H1 (cell line): Measurements from ENCODE around the gene DENND2C. TPM values are rescaled to one million over a fixed set of nuclear protein-coding genes. Genes with fewer than 3 reads are reported as not detected.

Experiments
- CTCF ChIA-PET: fragments of 300-600 bp; sonication (Branson Sonifier 250); formaldehyde crosslinking; loops from one replicate; lab custom pipeline; 2021; ENCODE audit not compliant: partially characterized antibody; lab: Charles Lee
- POLR2A ChIA-PET: fragments of 300-600 bp; sonication (Branson Sonifier 250); formaldehyde crosslinking; loops from one replicate; lab custom pipeline; 2021; ENCODE audit warnings: inconsistent platforms; ENCODE audit not compliant: partially characterized antibody; lab: Charles Lee
- DNase-seq, 2 experiments: peaks; one replicate each; pipeline versions ENCODE4 v3.0.0 to v3.0.0-alpha.2; 2010 to 2022; ENCODE audit warnings: low spot score in 2 of 2, low read depth in 1 of 2, mixed read lengths in 1 of 2
- FAIRE-seq: peaks from 2 replicates; lab custom pipeline; 2011; peaks lifted over from hg19 to GRCh38; lab: Jason Lieb, UNC
- H2AFZ ChIP-seq: 2 replicates; pipeline ENCODE4 v1.8.1; 2012; ENCODE audit warnings: low read length, inconsistent platforms
- H2AK5ac ChIP-seq: 2 replicates; pipeline ENCODE4 v1.6.1; 2013; ENCODE audit warnings: low read depth, low read length
- H2BK120ac ChIP-seq: replicated peaks from 2 replicates; pipeline ENCODE3; 2013; ENCODE audit warnings: low read depth, low read length, inconsistent platforms
- H2BK12ac ChIP-seq: 2 replicates; pipeline ENCODE4 v1.6.1; 2013; ENCODE audit warnings: low read depth, low read length
- H2BK15ac ChIP-seq: 2 replicates; pipeline ENCODE4 v1.6.1; 2013; ENCODE audit warnings: low read length
- H2BK20ac ChIP-seq: 2 replicates; pipeline ENCODE4 v1.6.1; 2013; ENCODE audit warnings: low read length
- H2BK5ac ChIP-seq: 2 replicates; pipeline ENCODE4 v1.6.1; 2013; ENCODE audit warnings: low read depth, low read length
- H3K14ac ChIP-seq: 2 replicates; pipeline ENCODE4 v1.6.1; 2013; ENCODE audit warnings: inconsistent platforms; ENCODE audit not compliant: insufficient read length
- H3K18ac ChIP-seq: 2 replicates; pipeline ENCODE4 v1.6.1; 2013; ENCODE audit warnings: low read length; ENCODE audit errors: extremely low read depth
- H3K23ac ChIP-seq: 2 replicates; pipeline ENCODE4 v1.6.1; 2013; ENCODE audit warnings: inconsistent platforms; ENCODE audit not compliant: insufficient read length
- H3K23me2 ChIP-seq: 2 replicates; pipeline ENCODE4 v1.6.1; 2013; ENCODE audit warnings: low read depth, low read length
- H3K27ac ChIP-seq: 2 replicates; pipeline ENCODE4 v1.6.1; 2011; ENCODE audit warnings: low read depth, low read length, inconsistent platforms
- H3K27me3 ChIP-seq, 4 experiments: replicated peaks in 1 of 4; 1 replicate in 1 of 4; 2 replicates in 3 of 4; pipeline versions ENCODE4 v1.6.1 to v1.8.1; 2011 to 2013; ENCODE audit warnings: low read length in 3 of 4, mild to moderate bottlenecking in 3 of 4, inconsistent platforms in 2 of 4, mixed read lengths in 2 of 4, moderate library complexity in 1 of 4; ENCODE audit not compliant: control insufficient read depth in 3 of 4, insufficient read depth in 3 of 4; ENCODE audit errors: extremely low read depth in 1 of 4
- H3K36me3 ChIP-seq, 4 experiments: 2 replicates each; pipeline versions ENCODE4 v1.6.1 to v1.8.1; 2011 to 2013; ENCODE audit warnings: mild to moderate bottlenecking in 4 of 4, low read length in 3 of 4, moderate library complexity in 2 of 4, control low read depth in 1 of 4, inconsistent platforms in 1 of 4; ENCODE audit not compliant: insufficient read depth in 4 of 4, control insufficient read depth in 2 of 4
- H3K4ac ChIP-seq: replicated peaks from 2 replicates; pipeline ENCODE3; 2013; ENCODE audit warnings: low read length, low read depth, mixed read lengths, inconsistent platforms; ENCODE audit not compliant: insufficient read length
- H3K4me1 ChIP-seq, 4 experiments: replicated peaks in 1 of 4; 1 replicate in 1 of 4; 2 replicates in 3 of 4; pipeline versions ENCODE4 v1.6.1 to v1.8.1; 2011 to 2013; ENCODE audit warnings: low read length in 3 of 4, inconsistent platforms in 2 of 4, mixed read lengths in 1 of 4; ENCODE audit not compliant: insufficient read depth in 4 of 4, control insufficient read depth in 3 of 4
- H3K4me2 ChIP-seq, 2 experiments: 2 replicates each; pipeline versions ENCODE4 v1.6.1 to v1.8.1; 2011 to 2013; ENCODE audit warnings: low read depth in 2 of 2, low read length in 2 of 2, control low read depth in 1 of 2, inconsistent platforms in 1 of 2, mild to moderate bottlenecking in 1 of 2; ENCODE audit not compliant: insufficient read depth in 1 of 2
- H3K4me3 ChIP-seq, 4 experiments: fragments of 200-600, 300-600 bp in 1 of 4; sonication (generic), shearing (Covaris generic), sonication (Bioruptor Twin) in 1 of 4; 2 replicates each; pipeline versions ENCODE4 v1.5.1 to v1.8.1; 2011 to 2016; ENCODE audit warnings: low read length in 4 of 4, low read depth in 3 of 4, control low read depth in 2 of 4, inconsistent platforms in 2 of 4, mild to moderate bottlenecking in 2 of 4, mixed read lengths in 1 of 4, moderate library complexity in 1 of 4; ENCODE audit not compliant: insufficient read depth in 2 of 4; ENCODE audit errors: extremely low read depth in 1 of 4
- H3K56ac ChIP-seq: replicated peaks from 2 replicates; pipeline ENCODE3; 2013; ENCODE audit warnings: low read depth, mild to moderate bottlenecking, mixed read lengths, low read length, inconsistent platforms; ENCODE audit not compliant: insufficient read length
- H3K79me1 ChIP-seq: 2 replicates; pipeline ENCODE4 v1.6.1; 2013; ENCODE audit warnings: low read depth, low read length, control low read depth
- H3K79me2 ChIP-seq, 2 experiments: 2 replicates each; pipeline versions ENCODE4 v1.6.1 to v1.8.1; 2012 to 2013; ENCODE audit warnings: low read length in 2 of 2, mild to moderate bottlenecking in 2 of 2, inconsistent platforms in 1 of 2; ENCODE audit not compliant: insufficient read depth in 2 of 2, control insufficient read depth in 1 of 2
- H3K9ac ChIP-seq, 4 experiments: replicated peaks in 1 of 4; 1 replicate in 1 of 4; 2 replicates in 3 of 4; pipeline versions ENCODE4 v1.6.1 to v1.8.1; 2011 to 2013; ENCODE audit warnings: low read depth in 3 of 4, low read length in 3 of 4, control low read depth in 2 of 4, mild to moderate bottlenecking in 2 of 4, moderate library complexity in 2 of 4, inconsistent platforms in 1 of 4; ENCODE audit errors: extremely low read depth in 1 of 4
- H3K9me3 ChIP-seq, 2 experiments: 2 replicates each; pipeline versions ENCODE4 v1.6.1 to v1.8.1; 2012 to 2013; ENCODE audit warnings: mild to moderate bottlenecking in 2 of 2, moderate library complexity in 2 of 2, control low read depth in 1 of 2, inconsistent platforms in 1 of 2, low read depth in 1 of 2, low read length in 1 of 2, mixed read lengths in 1 of 2; ENCODE audit not compliant: insufficient read depth in 2 of 2
- H4K20me1 ChIP-seq, 2 experiments: replicated peaks in 1 of 2; 2 replicates each; pipeline versions ENCODE3 to v1.8.1; 2011 to 2013; ENCODE audit warnings: inconsistent platforms in 2 of 2, low read length in 2 of 2, mild to moderate bottlenecking in 1 of 2; ENCODE audit not compliant: insufficient read depth in 2 of 2, control insufficient read depth in 1 of 2
- H4K5ac ChIP-seq: 2 replicates; pipeline ENCODE4 v1.6.1; 2013; ENCODE audit warnings: low read length, low read depth, mixed read lengths, inconsistent platforms; ENCODE audit not compliant: insufficient read length
- H4K8ac ChIP-seq: 2 replicates; pipeline ENCODE4 v1.8.0; 2013; ENCODE audit warnings: mild to moderate bottlenecking, moderate library complexity, low read length, inconsistent platforms; ENCODE audit not compliant: insufficient read depth; ENCODE audit errors: extremely low read depth
- H4K91ac ChIP-seq: replicated peaks from 2 replicates; pipeline ENCODE3; 2013; ENCODE audit warnings: low read length, mixed read lengths, inconsistent platforms; ENCODE audit not compliant: insufficient read length
- GABPA ChIP-seq: IDR thresholded peaks from 2 replicates; pipeline ENCODE4 v1.6.1; 2011; ENCODE audit warnings: mild to moderate bottlenecking, low read length, moderate library complexity, borderline replicate concordance; ENCODE audit not compliant: insufficient read depth
- GTF2F1 ChIP-seq: IDR thresholded peaks from 2 replicates; pipeline ENCODE4 v1.6.1; 2012; ENCODE audit warnings: low read depth, low read length, improper control_type of control experiment, borderline replicate concordance
- RBBP5 ChIP-seq: IDR thresholded peaks from 2 replicates; pipeline ENCODE4 v1.7.1; 2012; ENCODE audit warnings: low read depth, mild to moderate bottlenecking, inconsistent platforms, low read length, moderate library complexity, borderline replicate concordance
- SIX5 ChIP-seq: IDR thresholded peaks from 2 replicates; pipeline ENCODE4 v1.6.1; 2011; ENCODE audit warnings: mild to moderate bottlenecking, low read depth, low read length
- TAF7 ChIP-seq: optimal IDR thresholded peaks from 2 replicates; pipeline ENCODE3; 2011; ENCODE audit warnings: low read depth, mild to moderate bottlenecking, inconsistent platforms, low read length, moderate library complexity, borderline replicate concordance
- TBP ChIP-seq: IDR thresholded peaks from 2 replicates; pipeline ENCODE4 v1.6.1; 2011; ENCODE audit warnings: low read depth, low read length, improper control_type of control experiment
- TEAD4 ChIP-seq: IDR thresholded peaks from 2 replicates; pipeline ENCODE4 v1.6.1; 2012; ENCODE audit warnings: low read depth, low read length, inconsistent platforms, mixed read lengths
- YY1 ChIP-seq: IDR thresholded peaks from 2 replicates; pipeline ENCODE4 v1.6.1; 2011; ENCODE audit warnings: low read depth, mild to moderate bottlenecking, low read length
- ZNF274 ChIP-seq: IDR thresholded peaks from 2 replicates; pipeline ENCODE4 v1.7.0; 2012; ENCODE audit warnings: low read length, borderline replicate concordance; ENCODE audit errors: extremely low read depth
- WGBS, 2 experiments: shearing (Covaris generic) in 1 of 2; methylation state at CpG; one replicate each; pipeline versions ENCODE4 v1.1.6 to v1.1.7; 2013 to 2015; ENCODE audit warnings: low lambda C conversion rate in 2 of 2, mixed read lengths in 2 of 2, inconsistent platforms in 1 of 2, low coverage in 1 of 2, missing lambda C conversion rate in 1 of 2; ENCODE audit not compliant: insufficient replicate concordance in 2 of 2, insufficient coverage in 1 of 2, insufficient read length in 1 of 2; ENCODE audit errors: extremely low coverage in 1 of 2, missing lambda C conversion rate in 1 of 2; 5-methylcytosine and 5-hydroxymethylcytosine counted together
- polyA plus RNA-seq, 7 experiments: library from polyadenylated mRNA; depleted of rRNA in 3 of 7; stranded (reverse) in 5 of 7; unstranded in 2 of 7; fragments of >200 nt in 5 of 7; fragments of 200-250 nt in 2 of 7; gene quantifications; 1 replicate in 5 of 7; 2 replicates in 1 of 7; 4 replicates in 1 of 7; pipeline versions ENCODE4 v1.2.1 to v1.2.3, GENCODE V29; 2011 to 2013; ENCODE audit warnings: missing spikeins in 2 of 7, mixed read lengths in 2 of 7
- total RNA-seq: library from RNA; stranded (reverse); fragmentation: NEBNext Ultra II Directional; extraction: Animal tissue kit (Norgen Biotek cat#: 25700); gene quantifications from 2 replicates; pipeline ENCODE4 v1.2.1, GENCODE V29; 2021
- TF ChIP-seq, protein P1 (sequence below): IDR thresholded peaks from 2 replicates; pipeline ENCODE4 v1.6.1; 2012; ENCODE audit warnings: inconsistent platforms

Gene DENND2C
- total and polyA plus RNA-seq, 2 of the 8 experiments (the other 6 are each of a cell fraction or from before 2014, with no cell fraction given), result 1.8 to 5.5 TPM

DNA sequence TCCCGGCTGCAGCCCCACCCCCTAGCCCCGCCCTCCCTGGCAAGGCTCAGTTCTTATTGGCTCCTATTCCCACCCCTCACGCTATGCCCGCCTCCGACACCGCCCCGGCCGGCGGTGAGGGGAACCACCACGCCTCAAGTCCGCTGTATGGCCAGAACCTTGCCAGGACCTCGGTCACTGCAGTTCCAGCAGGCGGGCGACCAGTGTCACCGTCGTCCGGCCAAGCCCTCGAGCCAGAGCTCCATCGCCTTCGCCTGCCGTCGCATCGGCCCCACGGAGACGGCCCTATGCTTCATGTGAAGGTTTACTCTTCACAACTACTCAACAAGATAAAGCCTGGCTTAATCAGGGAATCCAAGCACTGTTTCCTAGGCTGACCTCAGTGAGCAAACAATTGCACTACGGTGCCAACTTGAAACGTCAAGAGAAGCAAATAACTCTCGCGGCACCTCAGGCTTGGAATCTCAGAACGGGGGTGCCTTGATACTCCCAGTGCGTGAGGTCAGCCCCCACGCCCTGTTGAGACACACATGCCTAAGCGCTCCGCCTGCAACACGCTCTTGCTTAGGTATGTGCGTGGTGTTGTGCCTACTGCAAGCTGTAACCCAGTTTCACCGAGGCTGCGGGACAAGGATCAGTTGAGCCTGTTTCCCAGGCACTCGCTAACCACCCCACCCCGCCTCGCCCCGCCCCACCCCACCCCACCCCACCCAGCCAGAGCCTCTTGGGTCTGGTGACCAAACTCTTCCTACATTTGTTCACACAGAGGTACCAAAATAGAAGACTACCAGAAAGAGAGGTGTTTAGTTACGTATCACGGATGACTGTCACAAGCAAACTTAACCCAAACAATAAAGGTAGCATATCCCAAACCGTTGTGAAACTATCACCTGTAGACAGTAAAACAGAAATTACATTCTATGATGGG is 498 bp upstream of the DENND2C start:
- Histone ChIP-seq H3K79me1 (no peaks in the 10 kb centered on the region), H3K14ac (no peak overlapping the region), H3K4me3 (peak overlapping the region; percentile 79 to 82 (median 81)), H3K27ac (no peak overlapping the region), H2BK5ac (no peak overlapping the region), H4K5ac (no peak overlapping the region), H3K9me3 (no peaks in the 10 kb centered on the region), H2BK120ac (no peak overlapping the region), H3K56ac (no peak overlapping the region), H2BK15ac (peak overlapping the region; percentile 36; the same call in 1 of the 2 replicates), H4K8ac (no peak overlapping the region), H3K79me2 (no peaks in the 10 kb centered on the region), H3K9ac (peak overlapping the region in 3 of 4 experiments; percentile 26 to 56 (median 48); a peak in 5 of 7 replicates), H3K4ac (peak overlapping the region; percentile 19), H4K20me1 (no peaks in the 10 kb centered on the region), H2AFZ (peak overlapping the region; percentile 99), H4K91ac (no peak overlapping the region), H3K27me3 (peaks cover 0 to 4% (median 2%) of the 10 kb centered on the region in 4 experiments; a peak in 2 of 7 replicates), H3K18ac (peak overlapping the region; percentile 26; the same call in 1 of the 2 replicates), H3K4me2 (peak overlapping the region; percentile 93 to 100), H3K4me1 (peaks cover 0 to 4% (median 1%) of the 10 kb centered on the region in 4 experiments; a peak in 1 of 7 replicates), H3K36me3 (no peaks in the 10 kb centered on the region), H3K23me2 (peaks cover 10% of the 10 kb centered on the region), H2BK12ac (peak overlapping the region; percentile 64), H2BK20ac (no peak overlapping the region), H2AK5ac (no peak overlapping the region), H3K23ac (no peak overlapping the region)
- POLR2A ChIA-PET, result interaction anchor here (0.6 to 1.5 kb wide), 9 partner anchors 9 to 160 kb away, joined by 3 to 9 read pairs (median 4); partner anchors contain the start of genes CSDE1, NRAS and TRIM33
- FAIRE-seq (no peak), DNase-seq (peak; percentile 69 to 90)
- CTCF ChIA-PET, result interaction anchor here (1.2 to 1.3 kb wide), 3 partner anchors 23 to 162 kb away, joined by 3 to 4 read pairs (median 3); no protein-coding TSS in a partner anchor
- 6% methylated on average over 36 of the region's 45 CpGs; no CpG with 5 or more reads in 1 of the 2 experiments for WGBS, 2 experiments
- TF ChIP-seq ZNF274 (no peak), RBBP5 (no peak), TAF7 (no peak), TBP (peak; percentile 76), GTF2F1 (no peak), TEAD4 (no peak), YY1 (no peak), SIX5 (no peak), GABPA (no peak)
- TF ChIP-seq, protein P1, sequence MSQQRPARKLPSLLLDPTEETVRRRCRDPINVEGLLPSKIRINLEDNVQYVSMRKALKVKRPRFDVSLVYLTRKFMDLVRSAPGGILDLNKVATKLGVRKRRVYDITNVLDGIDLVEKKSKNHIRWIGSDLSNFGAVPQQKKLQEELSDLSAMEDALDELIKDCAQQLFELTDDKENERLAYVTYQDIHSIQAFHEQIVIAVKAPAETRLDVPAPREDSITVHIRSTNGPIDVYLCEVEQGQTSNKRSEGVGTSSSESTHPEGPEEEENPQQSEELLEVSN, result peak; percentile 42; the same call in 1 of the 2 replicates
